HepG2 (cell line): ENCODE data around the gene THADA. TPM values are rescaled to one million over a fixed set of nuclear protein-coding genes. Genes with fewer than 3 reads are reported as not detected.

Experiments used
- BRF2 ChIP-seq: sonication (generic); formaldehyde crosslinking; IDR thresholded peaks from 2 replicates; pipeline ENCODE4 v1.8.1; 2022; ENCODE audit warnings: mild to moderate bottlenecking, missing genetic modification reagents
- DNMT3B ChIP-seq: conservative IDR thresholded peaks from 2 replicates; pipeline ENCODE4 v1.6.1; 2016; ENCODE audit warnings: missing biosample characterization, control low read depth
- HOXA5 ChIP-seq: sonication (generic); formaldehyde crosslinking; IDR thresholded peaks from 2 replicates; pipeline ENCODE4 v1.4.0; 2020; ENCODE audit warnings: missing genetic modification reagents
- MXI1 ChIP-seq: IDR thresholded peaks from 3 replicates; pipeline ENCODE4 v1.6.1; 2012; ENCODE audit warnings: low read depth, low read length, inconsistent platforms, borderline replicate concordance
- MYNN ChIP-seq: sonication (generic); formaldehyde crosslinking; IDR thresholded peaks from 2 replicates; pipeline ENCODE4 v1.4.0; 2020; ENCODE audit warnings: mild to moderate bottlenecking, low read depth, missing genetic modification reagents
- NFE2 ChIP-seq: sonication (generic); formaldehyde crosslinking; IDR thresholded peaks from 2 replicates; pipeline ENCODE4 v1.4.0; 2020; ENCODE audit warnings: missing genetic modification reagents
- NFE2L2 ChIP-seq: fragments of 150-350 bp; IDR thresholded peaks from 2 replicates; pipeline ENCODE4 v1.6.1; 2014; ENCODE audit warnings: low read length
- PAWR ChIP-seq: sonication (generic); formaldehyde crosslinking; IDR thresholded peaks from 2 replicates; pipeline ENCODE4 v1.4.0; 2020; ENCODE audit warnings: missing genetic modification reagents, mild to moderate bottlenecking, borderline replicate concordance
- PAXIP1 ChIP-seq: sonication (generic); formaldehyde crosslinking; conservative IDR thresholded peaks from 2 replicates; pipeline ENCODE4 v1.4.0; 2020; ENCODE audit warnings: mild to moderate bottlenecking, missing genetic modification reagents, moderate library complexity
- POGZ ChIP-seq: sonication (generic); formaldehyde crosslinking; IDR thresholded peaks from 2 replicates; pipeline ENCODE4 v1.4.0; 2020; ENCODE audit warnings: mild to moderate bottlenecking, missing genetic modification reagents
- PPARG ChIP-seq: conservative IDR thresholded peaks from 2 replicates; pipeline ENCODE4 v1.6.1; 2016; ENCODE audit warnings: missing biosample characterization, missing genetic modification reagents
- RBFOX2 ChIP-seq: fragments of 200-400 bp; formaldehyde crosslinking; IDR thresholded peaks from 2 replicates; pipeline ENCODE4 v1.6.1; 2017; ENCODE audit warnings: low read depth, mild to moderate bottlenecking, low read length
- ZBTB14 ChIP-seq: sonication (generic); formaldehyde crosslinking; IDR thresholded peaks from 2 replicates; pipeline ENCODE4 v1.4.0; 2020; ENCODE audit warnings: missing genetic modification reagents
- ZBTB4 ChIP-seq: sonication (generic); formaldehyde crosslinking; IDR thresholded peaks from 2 replicates; pipeline ENCODE4 v1.4.0; 2020; ENCODE audit warnings: missing genetic modification reagents, mild to moderate bottlenecking, borderline replicate concordance
- ZFP36 ChIP-seq: fragments of 150-350 bp; IDR thresholded peaks from 2 replicates; pipeline ENCODE4 v1.6.1; 2018; ENCODE audit warnings: borderline replicate concordance, low read length, low read depth; ENCODE audit not compliant: partially characterized antibody
- ZFP62 ChIP-seq: sonication (generic); formaldehyde crosslinking; IDR thresholded peaks from 2 replicates; pipeline ENCODE4 v1.4.0; 2020; ENCODE audit warnings: missing genetic modification reagents
- ZNF333 ChIP-seq: sonication (generic); formaldehyde crosslinking; IDR thresholded peaks from 2 replicates; pipeline ENCODE4 v1.4.0; 2020; ENCODE audit warnings: mild to moderate bottlenecking, missing genetic modification reagents, borderline replicate concordance
- ZNF446 ChIP-seq: sonication (generic); formaldehyde crosslinking; IDR thresholded peaks from 2 replicates; pipeline ENCODE4 v1.5.0; 2020; ENCODE audit warnings: mild to moderate bottlenecking, missing genetic modification reagents
- ZNF570 ChIP-seq: sonication (generic); formaldehyde crosslinking; IDR thresholded peaks from 2 replicates; pipeline ENCODE4 v1.4.0; 2020; ENCODE audit warnings: mild to moderate bottlenecking, missing genetic modification reagents, borderline replicate concordance
- ZNF672 ChIP-seq: sonication (generic); formaldehyde crosslinking; IDR thresholded peaks from 2 replicates; pipeline ENCODE4 v1.8.1; 2022; ENCODE audit warnings: missing genetic modification reagents
- ZNF792 ChIP-seq: IDR thresholded peaks from 2 replicates; pipeline ENCODE4 v1.6.1; 2016
- polyA plus RNA-seq, 8 experiments: library from polyadenylated mRNA; depleted of rRNA in 3 of 8; stranded (reverse) in 7 of 8; unstranded in 1 of 8; fragments of >200 nt; fragmentation: Illumina TruSeq in 4 of 8; extraction: Trizol in 4 of 8; gene quantifications; 2 replicates each; pipeline versions ENCODE4 v1.2.1 to v1.2.3, GENCODE V29; 2011 to 2016; ENCODE audit warnings: low read depth in 4 of 8, missing spikeins in 1 of 8, mixed read lengths in 1 of 8; ENCODE audit not compliant: insufficient read depth in 1 of 8
- total RNA-seq, 5 experiments: library from RNA; depleted of rRNA; stranded (reverse); fragments of >200 nt; fragmentation: Illumina TruSeq; extraction: Trizol; gene quantifications; 2 replicates each; pipeline ENCODE4 v1.2.3, GENCODE V29; 2016; ENCODE audit warnings: low read depth in 1 of 5

The THADA gene
- total and polyA plus RNA-seq, 2 of the 13 experiments (the other 11 are each of a cell fraction or from before 2014, with no cell fraction given) = 12.7 to 21.7 TPM

GRCh38 chr2:43375746-43376522 lies 219.9 kb downstream of the THADA start (continued):
- peak; percentile 100 for TF ChIP-seq PAXIP1 (CRISPR knock-in tag)
- peak; percentile 94 for TF ChIP-seq POGZ (CRISPR knock-in tag)
- no peak for TF ChIP-seq ZNF333
- no peak for TF ChIP-seq ZNF570
- peak; percentile 84 for TF ChIP-seq ZNF792
- peak; percentile 79; the same call in 1 of the 2 replicates for TF ChIP-seq BRF2 (CRISPR knock-in tag)
- TF ChIP-seq ZNF672 (CRISPR knock-in tag) = no peak
- TF ChIP-seq DNMT3B = 0 out of 2 replicates have a peak, but pooled peaks have one; percentile 62
- peak; percentile 90 for TF ChIP-seq PPARG
- no peak for TF ChIP-seq ZBTB14
- TF ChIP-seq HOXA5 (CRISPR knock-in tag) = peak; percentile 92
- no peak for TF ChIP-seq NFE2 (CRISPR knock-in tag)
- no peak for TF ChIP-seq ZNF446 (CRISPR knock-in tag)
- 0 out of 2 replicates have a peak, but pooled peaks have one; percentile 41 for TF ChIP-seq PAWR (CRISPR knock-in tag)
- no peak for TF ChIP-seq NFE2L2
- TF ChIP-seq MYNN (CRISPR knock-in tag) = 0 out of 2 replicates have a peak, but pooled peaks have one; percentile 41
- TF ChIP-seq MXI1 = no peak; the same call in 2 of the 3 replicates
- TF ChIP-seq ZBTB4 = no peak; the same call in 1 of the 2 replicates
- TF ChIP-seq ZFP36 = no peak
- no peak for TF ChIP-seq ZFP62 (CRISPR knock-in tag)
- peak; percentile 35; the same call in 1 of the 2 replicates for TF ChIP-seq RBFOX2
